ENCODE data around the gene PTPRN2.
"Not testable (repeated sequence)": the region's sequence is repeated elsewhere in the genome, so short reads cannot be mapped to it uniquely, and the experiment has no call there.

Gene PTPRN2

DNA sequence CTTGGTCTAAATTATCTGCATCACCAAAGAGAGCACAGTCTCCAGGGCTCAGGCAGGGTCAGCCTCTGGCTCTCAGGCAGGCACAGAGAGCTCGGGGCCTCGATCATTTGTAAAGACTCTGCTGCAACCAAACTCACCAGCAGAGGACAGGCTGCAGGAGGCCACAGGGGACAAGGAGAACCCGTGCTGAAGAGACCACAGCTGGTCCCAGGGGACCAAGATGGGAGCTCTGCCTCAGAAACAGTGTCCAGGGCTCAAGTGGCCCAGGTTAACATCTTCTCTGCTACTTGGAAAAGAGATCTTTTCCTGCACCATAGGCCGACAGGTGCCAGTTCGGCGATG, 543.2 kb downstream of the PTPRN2 start:
- DNase-seq (ENCODE audit: low read depth in 1 of 2, low spot score in 1 of 2): no peak

DNA sequence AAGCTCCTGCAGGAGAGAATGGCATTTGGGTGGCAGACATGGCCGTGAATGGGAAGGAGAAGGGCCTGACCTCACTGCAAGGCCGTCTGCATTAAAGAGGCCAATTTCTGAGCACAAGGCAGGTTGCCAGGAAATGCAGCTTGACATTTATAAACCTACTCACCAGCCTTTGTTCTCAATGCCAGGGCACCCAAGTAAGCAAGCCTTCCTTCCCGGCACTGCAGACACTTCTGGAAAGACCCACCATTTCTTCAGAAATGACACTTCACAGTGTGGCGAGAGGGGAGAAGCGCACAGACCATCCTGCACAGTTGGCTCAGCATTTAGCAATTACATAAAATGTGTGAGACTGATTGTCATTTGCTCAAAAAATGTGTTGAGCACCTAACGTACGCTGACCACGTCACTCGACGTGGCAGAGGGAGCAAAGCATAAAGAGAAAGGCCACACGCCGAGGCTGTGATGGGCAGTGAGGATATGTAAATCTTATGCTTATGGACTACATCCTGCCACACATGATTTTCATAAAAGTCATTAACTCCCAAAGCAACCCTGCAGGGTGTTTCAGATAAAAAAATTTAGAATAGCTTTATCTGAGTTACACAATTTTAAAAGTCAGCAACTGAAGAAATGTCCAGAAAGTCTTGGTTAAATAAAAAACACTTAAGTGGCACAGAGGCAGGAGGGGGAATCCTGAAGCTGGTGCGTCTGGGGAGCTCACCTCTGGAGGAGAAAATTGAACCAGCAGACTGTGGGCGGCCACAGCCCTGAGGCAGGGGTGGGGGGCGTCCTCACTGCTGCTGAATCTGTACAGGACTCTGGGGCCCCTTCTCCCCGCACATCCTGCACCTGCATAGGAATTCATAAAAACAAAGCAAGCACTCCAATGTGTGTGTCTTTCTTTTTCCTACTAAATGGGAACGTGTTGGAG, 543.8 kb downstream of the PTPRN2 start:
- DNase-seq (ENCODE audit: low read depth in 1 of 2, low spot score in 1 of 2): no peak

DNA sequence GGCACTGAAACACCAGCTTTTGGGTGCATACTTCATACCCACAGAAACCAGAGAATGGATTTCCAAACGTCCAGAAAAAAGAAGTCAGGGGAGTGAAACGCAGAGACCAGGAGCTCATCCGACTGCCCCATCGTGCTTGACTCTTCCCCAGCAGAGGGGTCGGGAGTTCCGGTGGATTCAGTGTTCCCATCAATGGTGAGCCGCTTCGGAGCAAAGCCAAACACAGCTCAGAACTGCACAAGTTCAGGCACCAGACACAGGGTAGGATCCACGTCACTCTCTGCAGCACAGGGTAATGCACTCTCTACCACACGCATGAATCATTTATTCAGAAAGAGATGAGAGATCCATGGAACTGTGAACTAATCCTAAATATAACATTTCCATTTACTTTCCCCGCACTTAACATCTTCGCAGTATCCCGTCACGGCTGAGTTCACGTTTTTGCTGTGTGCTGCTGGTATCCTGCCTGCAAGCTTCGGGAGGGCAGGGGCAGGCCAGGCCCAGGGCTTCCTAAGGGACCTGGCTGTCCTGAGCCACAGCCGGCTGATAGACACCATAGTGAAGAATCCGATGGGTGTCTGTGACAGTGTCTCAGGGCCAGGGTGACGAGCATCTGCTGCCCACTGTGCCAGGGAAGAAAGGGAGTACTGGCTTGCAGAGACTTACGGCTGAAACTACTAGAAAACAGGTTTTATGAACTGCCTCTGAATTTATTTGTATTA, 545.3 kb downstream of the PTPRN2 start:
- DNase-seq (ENCODE audit: low read depth in 1 of 2, low spot score in 1 of 2): no peak

DNA sequence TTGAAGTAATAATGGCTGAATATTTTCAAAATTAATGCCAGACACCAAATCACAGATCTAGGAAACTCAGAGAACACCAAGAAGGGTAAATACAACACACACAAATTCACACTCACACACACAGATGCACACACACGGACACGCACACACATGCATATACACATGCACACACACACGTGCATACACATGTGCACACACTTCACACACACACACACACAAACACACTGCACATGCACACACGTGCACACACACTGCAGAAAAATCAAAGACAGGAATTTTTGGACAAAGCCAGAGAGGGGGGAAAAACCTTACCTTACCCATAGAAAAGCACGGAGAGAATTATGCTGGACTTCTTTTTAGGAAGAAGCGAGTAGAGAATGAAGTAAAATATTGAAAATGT, 547.4 kb downstream of the PTPRN2 start:
- no peak for DNase-seq (ENCODE audit: low read depth in 1 of 2, low spot score in 1 of 2)

DNA sequence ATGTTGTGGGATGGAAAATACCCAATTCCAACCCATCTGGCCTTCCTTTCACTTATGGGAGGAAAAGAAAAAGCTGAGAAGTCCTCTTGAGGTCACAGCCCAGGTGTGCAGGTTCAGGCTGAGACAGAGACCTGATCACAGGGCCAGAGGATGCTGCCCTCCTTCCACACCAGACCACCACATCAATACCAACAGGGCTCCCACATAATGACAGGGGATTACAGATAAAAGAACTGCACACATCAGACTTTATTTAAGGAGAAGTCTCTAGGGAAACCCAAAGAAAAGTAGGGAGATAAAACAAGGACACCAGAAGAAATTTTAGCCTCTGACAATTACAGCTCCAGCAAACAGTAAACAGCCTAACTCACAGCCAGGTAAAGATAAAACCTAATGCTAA, 548.4 kb downstream of the PTPRN2 start:
- DNase-seq (ENCODE audit: low read depth in 1 of 2, low spot score in 1 of 2): no peak

DNA sequence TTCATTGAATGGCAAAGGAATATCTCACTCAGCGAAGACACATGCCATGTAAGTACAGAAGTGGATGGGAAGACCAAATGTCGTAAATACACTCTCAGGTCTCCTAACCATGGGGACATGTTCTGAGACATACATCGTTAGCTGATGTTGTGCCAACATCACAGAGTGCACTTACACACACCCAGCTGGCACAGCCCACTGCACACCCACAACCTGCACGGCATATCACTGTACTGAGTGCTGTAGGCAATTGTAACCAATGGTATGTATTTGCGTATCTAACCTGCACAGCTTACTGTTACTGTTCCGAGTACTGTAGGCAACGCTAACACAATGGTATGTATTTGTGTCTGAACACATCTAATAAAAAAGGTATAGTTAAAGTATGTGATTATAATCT, 550.4 kb downstream of the PTPRN2 start:
- no peak for DNase-seq (ENCODE audit: low read depth in 1 of 2, low spot score in 1 of 2)

DNA sequence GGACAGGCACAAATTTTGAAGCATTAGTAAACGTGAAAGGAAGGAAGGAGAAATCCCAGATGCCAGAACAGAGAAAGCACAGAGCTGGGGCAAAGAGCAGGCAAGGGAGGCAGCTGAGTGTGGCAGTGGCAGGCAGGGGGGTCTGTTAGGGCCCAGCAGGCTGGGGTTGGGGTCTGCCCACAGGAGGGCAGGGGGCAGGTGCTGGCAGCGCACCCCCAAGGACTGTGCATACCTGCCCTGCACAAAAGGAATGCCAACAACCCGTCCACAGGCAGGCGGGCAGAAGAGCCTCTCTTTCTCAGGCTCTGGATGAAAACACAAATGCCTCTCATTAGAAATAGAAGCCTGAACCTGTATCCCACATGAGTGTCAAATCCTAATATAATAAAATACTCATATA, 552.3 kb downstream of the PTPRN2 start:
- no peak for DNase-seq (ENCODE audit: low read depth in 1 of 2, low spot score in 1 of 2)

DNA sequence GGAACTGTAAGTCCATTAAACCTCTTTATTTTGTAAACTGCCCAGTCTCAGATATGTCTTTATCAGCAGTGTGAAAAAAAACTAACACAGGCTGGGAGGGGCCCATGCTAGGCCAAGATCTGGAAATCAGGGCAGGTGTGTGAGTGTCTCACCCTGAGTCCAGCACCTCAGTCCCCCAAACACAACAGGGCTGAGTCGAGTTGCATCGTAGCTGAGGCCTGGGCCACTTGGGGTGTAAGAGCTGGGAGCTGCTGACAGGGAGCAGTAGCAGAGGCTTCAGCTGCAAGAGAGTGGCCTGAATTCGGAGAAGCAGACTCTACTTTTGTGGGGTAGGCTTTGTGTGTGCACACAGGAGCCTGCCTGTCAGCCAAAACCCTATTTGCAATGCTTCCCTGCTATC, 553.1 kb downstream of the PTPRN2 start:
- DNase-seq (ENCODE audit: low read depth in 1 of 2, low spot score in 1 of 2): no peak

DNA sequence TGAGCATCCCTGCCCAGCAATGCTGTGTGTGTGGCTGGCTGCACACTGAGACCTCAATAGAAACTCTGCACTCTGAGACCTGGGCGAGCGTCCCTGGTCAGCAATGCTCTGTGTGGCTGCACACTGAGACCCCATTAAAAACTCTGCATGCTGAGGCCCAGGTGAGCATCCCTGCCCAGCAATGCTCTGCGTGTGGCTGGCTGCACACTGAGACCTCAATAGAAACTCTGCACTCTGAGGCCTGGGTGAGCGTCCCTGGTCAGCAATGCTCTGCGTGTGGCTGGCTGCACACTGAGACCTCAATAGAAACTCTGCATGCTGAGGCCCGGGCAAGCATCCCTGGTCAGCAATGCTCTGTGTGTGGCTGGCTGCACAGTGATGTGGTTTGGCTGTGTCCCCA, 553.7 kb downstream of the PTPRN2 start:
- not testable (repeated sequence) for DNase-seq (ENCODE audit: low read depth in 1 of 2, low spot score in 1 of 2)

DNA sequence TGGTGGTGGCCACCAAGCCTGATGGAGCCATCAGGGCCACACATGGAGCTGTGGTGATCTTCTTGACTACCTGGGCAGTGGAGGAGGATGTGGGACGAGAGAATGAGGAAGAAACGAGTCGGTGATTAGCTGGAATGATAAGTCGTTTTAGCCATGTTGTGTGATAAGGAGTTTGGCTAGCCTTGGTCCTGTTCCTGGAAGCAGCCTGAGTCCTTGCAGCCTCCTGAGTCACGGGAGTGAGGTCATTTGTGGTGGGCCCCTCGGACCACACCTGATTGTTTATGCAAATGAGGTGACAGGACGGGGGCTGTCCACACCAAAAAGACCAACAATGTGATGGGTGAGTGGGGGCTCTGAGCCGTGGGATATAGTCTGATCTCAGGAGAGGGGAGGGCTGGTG, 554.4 kb downstream of the PTPRN2 start:
- no peak for DNase-seq (ENCODE audit: low read depth in 1 of 2, low spot score in 1 of 2)

DNA sequence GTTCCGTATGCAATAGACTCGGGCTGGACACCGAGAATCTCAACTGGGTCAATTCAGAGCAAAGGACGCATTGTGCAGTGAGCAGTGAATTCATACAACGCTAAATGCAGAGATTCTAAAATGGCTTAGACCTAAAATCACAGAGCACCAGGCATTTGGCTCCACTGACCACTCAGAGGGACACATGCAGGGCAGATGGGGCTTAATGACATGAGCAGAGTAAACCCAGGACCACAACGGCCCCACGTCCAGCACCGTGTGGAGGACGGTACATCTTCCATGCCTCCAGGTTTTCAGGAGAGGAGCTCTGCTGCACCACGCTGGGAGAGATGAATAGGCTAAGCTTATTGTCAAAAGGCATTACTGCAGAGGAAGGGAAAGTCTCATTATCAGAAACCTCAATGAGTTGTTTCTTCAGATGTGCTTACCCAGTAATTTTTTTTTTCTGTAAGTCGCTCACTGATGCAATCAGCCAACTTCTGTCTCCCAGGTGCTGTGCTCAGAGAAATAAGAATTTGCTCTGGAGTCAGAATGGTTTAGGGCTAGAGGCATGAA, 555.0 kb downstream of the PTPRN2 start:
- DNase-seq (ENCODE audit: low read depth in 1 of 2, low spot score in 1 of 2): no peak

DNA sequence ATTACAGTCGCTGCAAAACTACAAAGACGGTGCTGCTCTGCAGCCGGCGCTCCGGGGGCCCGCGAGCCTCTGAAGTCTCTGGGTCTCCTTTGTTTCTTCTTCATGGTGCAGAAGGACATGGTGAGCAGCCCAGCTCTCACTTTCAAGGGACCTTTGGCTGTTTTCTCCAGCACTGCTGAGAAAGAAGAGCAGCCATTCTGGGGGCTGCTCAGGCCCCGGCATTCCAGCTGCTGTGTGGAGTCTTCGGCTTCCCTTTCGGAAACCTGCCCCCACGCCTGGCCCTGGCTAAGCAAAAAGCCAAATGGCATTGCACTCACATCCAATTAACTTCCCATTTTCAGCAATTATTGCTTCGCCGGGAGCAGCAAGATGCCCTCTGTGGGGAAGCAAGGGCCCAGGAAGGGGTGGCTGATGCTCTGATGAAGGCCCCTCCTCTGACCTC, 555.7 kb downstream of the PTPRN2 start:
- DNase-seq (ENCODE audit: low read depth in 1 of 2, low spot score in 1 of 2): no peak

DNA sequence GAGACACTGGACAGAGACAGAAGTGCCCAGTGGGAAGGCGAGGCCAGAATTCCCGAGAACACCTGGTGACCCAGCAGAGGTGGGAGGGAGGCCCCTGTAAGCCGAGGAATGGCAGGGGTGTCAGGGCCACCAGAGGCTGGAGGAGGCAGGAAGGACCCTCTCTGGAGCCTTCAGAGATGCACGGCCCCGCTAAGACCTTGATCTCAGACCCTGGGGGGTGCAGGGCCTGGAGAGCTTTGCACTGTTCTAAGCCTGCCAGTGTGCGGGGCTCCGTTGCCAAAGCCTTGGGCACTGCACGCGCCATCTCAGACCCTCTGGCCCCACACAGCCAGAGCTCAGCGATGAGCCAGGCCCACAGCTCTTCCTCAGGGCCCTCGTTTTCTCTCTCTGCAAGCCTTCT, 557.1 kb downstream of the PTPRN2 start:
- DNase-seq (ENCODE audit: low read depth in 1 of 2, low spot score in 1 of 2): no peak

DNA sequence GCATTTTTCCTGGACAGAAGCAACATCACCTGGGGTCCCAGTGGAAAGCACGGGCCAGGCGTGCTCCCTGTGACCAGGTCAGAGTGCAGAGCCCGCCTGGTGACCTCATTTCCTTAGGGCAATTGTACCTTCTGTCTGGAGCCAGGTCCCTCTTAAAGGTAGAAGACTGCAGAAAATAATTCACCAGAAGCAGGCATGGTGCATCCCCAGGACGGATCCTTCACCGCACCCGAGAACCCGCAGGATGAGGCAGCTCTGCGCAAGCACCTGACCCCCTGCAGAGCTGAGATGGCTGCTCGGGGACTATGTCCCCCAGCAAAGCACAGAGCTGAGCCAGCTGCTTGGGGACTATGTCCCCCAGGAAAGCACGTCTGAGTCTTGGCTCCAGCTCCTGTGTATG, 557.6 kb downstream of the PTPRN2 start:
- DNase-seq (ENCODE audit: low read depth in 1 of 2, low spot score in 1 of 2): no peak

DNA sequence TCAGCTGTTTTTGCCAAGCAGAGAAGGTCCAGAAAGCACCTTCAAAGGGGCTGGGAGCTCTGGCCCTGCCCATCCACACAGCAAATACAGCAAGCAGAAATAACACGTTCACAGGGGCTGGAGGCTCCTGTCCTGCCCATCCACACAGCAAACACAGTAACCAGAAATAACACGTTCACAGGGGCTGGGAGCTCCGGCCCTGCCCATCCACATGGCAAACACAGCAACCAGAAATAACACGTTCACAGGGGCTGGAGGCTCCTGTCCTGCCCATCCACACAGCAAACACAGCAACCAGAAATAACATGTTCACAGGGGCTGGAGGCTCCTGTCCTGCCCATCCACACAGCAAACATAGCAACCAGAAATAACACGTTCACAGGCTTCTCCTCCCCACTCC, 558.1 kb downstream of the PTPRN2 start:
- DNase-seq (ENCODE audit: low read depth in 1 of 2, low spot score in 1 of 2): no peak

DNA sequence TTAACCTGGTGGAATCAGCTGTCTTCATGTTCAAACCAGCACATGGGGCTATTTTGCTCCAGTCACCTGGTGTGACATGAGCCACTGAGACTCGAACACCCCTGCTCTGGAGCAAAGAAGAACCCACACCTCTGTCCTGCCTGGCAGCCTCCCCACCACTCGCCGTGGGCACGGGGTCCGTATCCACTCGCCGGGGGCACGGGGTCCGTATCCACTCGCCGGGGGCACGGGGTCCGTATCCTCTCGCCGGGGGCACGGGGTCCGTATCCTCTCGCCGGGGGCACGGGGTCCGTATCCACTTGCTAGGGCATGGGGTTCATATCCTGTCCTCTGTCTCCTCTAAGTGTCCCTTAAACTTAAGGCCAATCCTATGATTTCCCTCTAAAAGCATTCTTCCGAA, 558.7 kb downstream of the PTPRN2 start:
- DNase-seq (ENCODE audit: low read depth in 1 of 2, low spot score in 1 of 2): no peak

DNA sequence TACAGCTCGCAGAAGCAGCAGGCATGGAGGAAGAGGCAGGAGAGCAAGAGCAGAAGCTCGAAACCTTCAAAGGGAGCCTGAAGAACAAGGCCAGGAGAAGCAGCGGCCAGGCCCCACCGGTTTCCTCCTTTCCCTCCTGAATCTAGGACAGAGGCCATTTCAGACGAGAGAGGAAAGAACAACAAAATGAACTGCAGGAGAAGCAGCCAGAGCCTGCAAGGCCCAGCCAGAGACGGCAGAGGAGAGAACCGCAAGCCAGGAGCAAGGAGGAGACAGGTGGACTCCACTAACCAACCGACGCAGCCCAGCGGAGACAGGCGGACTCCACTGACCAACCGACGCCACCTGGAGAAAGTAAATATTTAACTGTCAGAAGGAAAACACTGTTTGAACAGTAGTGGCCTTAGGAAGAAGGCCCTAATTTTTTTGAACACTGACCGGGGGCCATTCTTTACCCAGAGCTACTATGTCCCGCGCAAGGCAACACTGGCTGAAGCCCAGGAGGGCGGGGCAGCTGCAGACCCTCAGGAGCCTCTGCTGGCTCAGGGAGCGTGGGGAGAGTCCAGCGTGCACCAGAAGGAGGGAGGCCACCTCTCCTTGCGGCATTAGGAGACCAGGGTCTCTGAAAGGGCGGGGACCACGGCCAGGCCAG, 559.2 kb downstream of the PTPRN2 start:
- DNase-seq (ENCODE audit: low read depth in 1 of 2, low spot score in 1 of 2): no peak

DNA sequence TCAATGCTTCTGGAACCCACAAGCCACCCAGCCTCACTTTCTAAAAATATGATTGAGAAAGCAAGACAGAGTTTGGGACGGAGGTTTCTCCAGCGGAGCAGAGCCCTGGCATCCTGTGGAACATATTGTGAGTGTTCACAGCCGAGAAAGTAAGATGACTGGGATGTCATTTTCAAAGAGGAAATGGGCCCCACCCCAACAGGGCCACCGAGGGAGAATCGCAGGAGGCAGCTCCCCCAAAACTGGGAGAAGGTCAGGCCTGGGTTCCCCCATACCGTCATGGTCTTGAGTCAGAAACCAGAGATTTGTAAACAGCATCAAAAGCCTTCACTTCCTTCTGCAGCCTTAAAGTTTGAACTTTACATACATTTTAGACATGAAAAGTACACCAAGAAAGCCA, 560.0 kb downstream of the PTPRN2 start:
- no peak for DNase-seq (ENCODE audit: low read depth in 1 of 2, low spot score in 1 of 2)

DNA sequence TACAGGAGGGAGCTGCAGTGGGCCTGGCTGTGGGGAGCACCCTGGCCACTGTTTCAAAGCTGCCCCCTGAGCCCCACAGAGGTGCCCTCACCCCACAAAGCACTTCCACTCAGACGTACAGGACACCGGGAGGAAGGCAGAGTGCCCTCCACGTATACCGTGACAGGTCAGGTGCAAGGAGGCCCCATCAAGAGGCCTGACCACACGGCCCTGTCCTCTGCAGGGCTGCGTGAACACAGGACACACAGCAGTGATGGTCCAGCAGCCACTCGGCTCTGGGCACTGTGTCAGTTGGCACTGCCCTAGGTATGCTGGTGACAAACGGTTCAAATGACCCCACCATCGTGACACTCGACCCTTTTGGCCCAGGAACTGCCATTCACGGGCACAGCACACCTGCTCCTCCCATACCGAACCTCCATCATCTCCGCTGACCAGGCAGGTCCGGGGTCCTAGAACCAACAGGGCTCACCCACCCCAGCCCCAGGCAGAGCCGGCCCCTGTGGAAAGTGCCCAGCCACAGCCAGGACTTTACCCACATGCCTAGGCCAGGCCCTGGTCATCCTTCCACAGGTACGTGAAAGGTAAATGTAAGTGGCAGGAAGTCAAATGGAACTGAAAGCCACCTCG, 560.9 kb downstream of the PTPRN2 start:
- DNase-seq (ENCODE audit: low read depth in 1 of 2, low spot score in 1 of 2): no peak

DNA sequence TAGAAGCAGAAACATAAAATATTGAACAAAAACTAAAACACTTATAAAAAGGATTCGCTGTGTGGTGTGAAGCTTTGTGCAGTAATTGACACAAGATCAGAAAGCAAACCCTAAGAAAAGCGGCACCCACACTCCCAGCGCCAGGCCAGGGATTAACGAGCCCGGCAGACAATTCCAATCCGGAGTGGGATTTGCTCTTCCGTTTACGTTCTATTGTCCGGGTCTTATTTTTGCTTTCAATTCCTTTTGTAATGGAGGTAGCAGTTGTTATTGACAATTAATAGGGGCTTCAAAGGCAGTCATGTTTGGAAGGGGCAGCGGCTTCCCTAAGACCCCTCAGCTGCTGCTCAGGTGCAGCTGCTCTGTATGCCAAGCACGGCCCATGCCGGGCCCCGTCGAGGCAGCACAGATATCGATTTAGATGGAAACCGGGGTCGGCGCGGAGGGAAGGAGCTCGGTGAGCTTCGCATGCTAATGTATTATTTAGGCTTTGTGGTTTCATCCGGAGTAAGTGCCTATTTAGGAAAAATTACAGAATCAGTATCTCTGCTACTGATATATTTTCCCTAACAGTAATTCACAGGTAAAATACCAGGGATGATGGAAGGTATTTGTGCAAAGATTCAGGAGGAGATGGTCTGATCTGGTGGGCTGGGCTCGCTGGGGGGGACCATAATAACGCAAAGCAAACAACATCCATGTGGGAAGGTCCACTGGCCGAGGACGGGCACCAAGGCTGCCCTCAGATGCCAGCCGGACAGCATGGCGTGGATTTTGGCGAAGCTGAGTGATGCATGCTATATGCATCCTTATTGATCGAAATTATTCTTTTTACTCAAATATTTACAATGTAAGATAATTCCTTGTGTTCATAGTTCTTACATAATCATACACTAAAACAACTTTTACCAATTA, 561.7 kb downstream of the PTPRN2 start:
- DNase-seq (ENCODE audit: low read depth in 1 of 2, low spot score in 1 of 2): no peak
